Neural cell (in vitro differentiated cells): ENCODE data around the gene NUDT8.

ENCODE experiments used
- CTCF ChIP-seq: fragments of 450-650 bp; IDR thresholded peaks from 2 replicates; pipeline ENCODE4 v1.5.1; 2014; ENCODE audit warnings: antibody characterized with exemption, mild to moderate bottlenecking, moderate library complexity; ENCODE audit not compliant: poor library complexity, severe bottlenecking
- POLR2AphosphoS5 ChIP-seq: IDR thresholded peaks from 2 replicates; pipeline ENCODE4 v1.6.1; 2012

- TF ChIP-seq CTCF (no peak), POLR2AphosphoS5 (no peak)
Observed at GRCh38 chr11:67626970-67627369, 2.8 kb downstream of the NUDT8 start.
